Stimulated activated CD4-positive, alpha-beta T cell treated with anti-CD3 and anti-CD28 coated beads, Interleukin-12 subunit alpha, Interleukin-12 subunit beta, amount 100 ng/mL, for 4 hours (primary cell): Measurements from ENCODE around the gene PLTP.
"Not testable (repeated sequence)": the region's sequence is repeated elsewhere in the genome, so short reads cannot be mapped to it uniquely, and the experiment has no call there.

ENCODE experiments used
- DNase-seq: peaks from one replicate; pipeline ENCODE4 v3.0.0-alpha.2; 2020

The PLTP gene

GRCh38 chr20:45896641-45897161 lies 15.3 kb downstream of the PLTP start:
- DNase-seq, result no peak

GRCh38 chr20:45894797-45895196 lies 17.2 kb downstream of the PLTP start:
- DNase-seq, result no peak

- no peak for DNase-seq
Observed at GRCh38 chr20:45893831-45894230, 18.1 kb downstream of the PLTP start.

- DNase-seq, result no peak
Observed at GRCh38 chr20:45892828-45893500, 19.0 kb downstream of the PLTP start.

- DNase-seq, result no peak
Observed at GRCh38 chr20:45892049-45892825, 19.7 kb downstream of the PLTP start.

GRCh38 chr20:45890985-45891983 lies 20.7 kb downstream of the PLTP start, which contains the start of the genes CTSA and NEURL2:
Gene CTSA (plus strand): TSS chr20:45891335. CDS start chr20:45891569, 234 bp downstream.
Gene NEURL2 (minus strand): TSS chr20:45891208. CDS start chr20:45890991, 217 bp downstream.
- DNase-seq, result peak; percentile 85

- DNase-seq, result peak; percentile 41
Observed at GRCh38 chr20:45890077-45890984, 21.6 kb downstream of the PLTP start.

- DNase-seq, result no peak
Observed at GRCh38 chr20:45888681-45889080, 23.3 kb downstream of the PLTP start.

- DNase-seq, result no peak
Observed at GRCh38 chr20:45887346-45887715, 24.6 kb downstream of the PLTP start, which contains the start of gene SPATA25. Gene SPATA25 (minus strand): TSS chr20:45887622. CDS start chr20:45887590, 32 bp downstream.

GRCh38 chr20:45886590-45887345 lies 25.2 kb downstream of the PLTP start:
- DNase-seq, result no peak

GRCh38 chr20:45883100-45883469 lies 28.9 kb downstream of the PLTP start:
- no peak for DNase-seq

GRCh38 chr20:45882469-45883099 lies 29.4 kb downstream of the PLTP start:
- no peak for DNase-seq

- peak; percentile 98 for DNase-seq
Observed at GRCh38 chr20:45880988-45881788, 30.8 kb downstream of the PLTP start, which contains the start of gene ZSWIM1. Gene ZSWIM1 (plus strand): TSS chr20:45881227. CDS start chr20:45882593, 1,366 bp downstream.

GRCh38 chr20:45878076-45878761 lies 33.7 kb downstream of the PLTP start:
- DNase-seq, result no peak

- no peak for DNase-seq
Observed at GRCh38 chr20:45874576-45874975, 37.4 kb downstream of the PLTP start.

GRCh38 chr20:45874104-45874481 lies 37.9 kb downstream of the PLTP start:
- not testable (repeated sequence) for DNase-seq

GRCh38 chr20:45873409-45874103 lies 38.4 kb downstream of the PLTP start:
- DNase-seq, result no peak

GRCh38 chr20:45872626-45873025 lies 39.3 kb downstream of the PLTP start:
- DNase-seq, result no peak
